Muscle layer of colon (tissue), 2 donors: Measurements from ENCODE around the gene ELP1.
A peak's percentile ranks its signal among the peaks of the same experiment; 100 is the strongest.
"Not testable (repeated sequence)": the region's sequence is repeated elsewhere in the genome, so short reads cannot be mapped to it uniquely, and the experiment has no call there.

Source experiments
- H3K27ac ChIP-seq: one replicate; pipeline ENCODE4 v1.7.0; 2013; ENCODE audit warnings: low read depth, mild to moderate bottlenecking, low read length, moderate library complexity
- H3K27me3 ChIP-seq, 2 donors: one replicate each; pipeline ENCODE4 v1.7.0; 2013; ENCODE audit warnings: low read length in 2 of 2, mild to moderate bottlenecking in 2 of 2; ENCODE audit not compliant: insufficient read depth in 2 of 2, control insufficient read depth in 1 of 2
- H3K36me3 ChIP-seq: one replicate; pipeline ENCODE4 v1.7.0; 2013; ENCODE audit warnings: mild to moderate bottlenecking, low read length; ENCODE audit not compliant: insufficient read depth
- H3K4me1 ChIP-seq: one replicate; pipeline ENCODE4 v1.7.0; 2013; ENCODE audit warnings: mild to moderate bottlenecking, low read length; ENCODE audit not compliant: insufficient read depth
- H3K4me3 ChIP-seq, 2 donors: one replicate each; pipeline ENCODE4 v1.7.0; 2013; ENCODE audit warnings: low read length in 2 of 2, low read depth in 1 of 2, mild to moderate bottlenecking in 1 of 2, moderate library complexity in 1 of 2
- H3K9ac ChIP-seq: one replicate; pipeline ENCODE4 v1.7.0; 2013; ENCODE audit warnings: low read length
- H3K9me3 ChIP-seq: one replicate; pipeline ENCODE4 v1.7.0; 2013; ENCODE audit warnings: mild to moderate bottlenecking, low read length
- donor health status: abdominal sarcoma.
- donor health status: Adenocarcinoma of cecum.

Gene ELP1

GRCh38 chr9:108933718-108934322 lies at the start of gene ELP1:
Gene ELP1, minus strand, starts transcription at chr9:108934124. Its CDS starts 2,978 bp downstream, at chr9:108931146.
- H3K36me3 ChIP-seq, result peaks cover 4% of the 10 kb centered on the region
- H3K4me1 ChIP-seq, result peaks cover 20% of the 10 kb centered on the region

GRCh38 chr9:108980893-108981292 lies 47.0 kb upstream of the ELP1 start:
- peaks cover 16% of the 10 kb centered on the region for H3K4me1 ChIP-seq
- H3K9me3 ChIP-seq, result no peaks in the 10 kb centered on the region
- no peaks in the 10 kb centered on the region for H3K27me3 ChIP-seq
- no peak overlapping the region for H3K27ac ChIP-seq
- H3K36me3 ChIP-seq, result no peaks in the 10 kb centered on the region
- no peak overlapping the region for H3K4me3 ChIP-seq
- H3K9ac ChIP-seq, result no peak overlapping the region

More at GRCh38 chr9:108933718-108934322, at the start of gene ELP1:
- Histone ChIP-seq H3K4me3 (peak within 1 kb of the TSS; percentile 94 to 96), H3K27ac (peak within 1 kb of the TSS; percentile 96), H3K9me3 (no peaks in the 10 kb centered on the region), H3K27me3 (no peaks in the 10 kb centered on the region), H3K9ac (peak within 1 kb of the TSS; percentile 94)

- H3K9ac ChIP-seq, result no peak overlapping the region
- H3K27ac ChIP-seq, result peak overlapping the region; percentile 8
- H3K27me3 ChIP-seq, result no peaks in the 10 kb centered on the region
- no peaks in the 10 kb centered on the region for H3K36me3 ChIP-seq
- H3K4me1 ChIP-seq, result peaks cover 27% of the 10 kb centered on the region
- H3K4me3 ChIP-seq, result no peak overlapping the region
- H3K9me3 ChIP-seq, result no peaks in the 10 kb centered on the region
Observed at GRCh38 chr9:108978205-108978604, 44.3 kb upstream of the ELP1 start.

GRCh38 chr9:108973895-108974294 lies 40.0 kb upstream of the ELP1 start:
- Histone ChIP-seq H3K27me3 (no peaks in the 10 kb centered on the region), H3K27ac (no peak overlapping the region), H3K36me3 (no peaks in the 10 kb centered on the region), H3K9ac (no peak overlapping the region), H3K4me3 (no peak overlapping the region), H3K4me1 (peaks cover 29% of the 10 kb centered on the region), H3K9me3 (no peaks in the 10 kb centered on the region)

- H3K4me1 ChIP-seq, result peaks cover 18% of the 10 kb centered on the region
- H3K9me3 ChIP-seq, result no peaks in the 10 kb centered on the region
- H3K36me3 ChIP-seq, result no peaks in the 10 kb centered on the region
- no peak overlapping the region for H3K9ac ChIP-seq
- no peak overlapping the region for H3K27ac ChIP-seq
- no peaks in the 10 kb centered on the region for H3K27me3 ChIP-seq
- no peak overlapping the region for H3K4me3 ChIP-seq
Observed at GRCh38 chr9:108972626-108973209, 38.8 kb upstream of the ELP1 start.

GRCh38 chr9:108972186-108972585 lies 38.3 kb upstream of the ELP1 start:
- Histone ChIP-seq H3K27me3 (no peaks in the 10 kb centered on the region), H3K9me3 (no peaks in the 10 kb centered on the region), H3K27ac (no peak overlapping the region), H3K4me3 (no peak overlapping the region), H3K9ac (no peak overlapping the region), H3K4me1 (peaks cover 18% of the 10 kb centered on the region), H3K36me3 (no peaks in the 10 kb centered on the region)

GRCh38 chr9:108971392-108971791 lies 37.5 kb upstream of the ELP1 start:
- H3K36me3 ChIP-seq, H3K9me3 ChIP-seq, H3K9ac ChIP-seq, H3K4me3 ChIP-seq, H3K27ac ChIP-seq, H3K27me3 ChIP-seq: not testable (repeated sequence)
- peaks cover 18% of the 10 kb centered on the region for H3K4me1 ChIP-seq

- Histone ChIP-seq H3K4me1 (peaks cover 7% of the 10 kb centered on the region), H3K27ac (no peak overlapping the region), H3K9me3 (no peaks in the 10 kb centered on the region)
Observed at GRCh38 chr9:108967916-108968315, 34.0 kb upstream of the ELP1 start.

GRCh38 chr9:108963459-108964143 lies 29.7 kb upstream of the ELP1 start:
- no peak overlapping the region for H3K27ac ChIP-seq
- H3K27me3 ChIP-seq, result no peaks in the 10 kb centered on the region
- H3K4me1 ChIP-seq, result no peaks in the 10 kb centered on the region
- no peak overlapping the region for H3K9ac ChIP-seq
- no peak overlapping the region for H3K4me3 ChIP-seq
- no peaks in the 10 kb centered on the region for H3K9me3 ChIP-seq
- peaks cover 6% of the 10 kb centered on the region for H3K36me3 ChIP-seq

More at GRCh38 chr9:108967916-108968315, 34.0 kb upstream of the ELP1 start:
- H3K36me3 ChIP-seq, result no peaks in the 10 kb centered on the region
- no peak overlapping the region for H3K9ac ChIP-seq
- H3K4me3 ChIP-seq, result no peak overlapping the region
- no peaks in the 10 kb centered on the region for H3K27me3 ChIP-seq

- H3K4me1 ChIP-seq, result no peaks in the 10 kb centered on the region
- no peak overlapping the region for H3K27ac ChIP-seq
- H3K4me3 ChIP-seq, result no peak overlapping the region
- no peak overlapping the region for H3K9ac ChIP-seq
- H3K9me3 ChIP-seq, result no peaks in the 10 kb centered on the region
- no peaks in the 10 kb centered on the region for H3K27me3 ChIP-seq
- H3K36me3 ChIP-seq, result peaks cover 6% of the 10 kb centered on the region
Observed at GRCh38 chr9:108961151-108961550, 27.2 kb upstream of the ELP1 start.

GRCh38 chr9:108960331-108960730 lies 26.4 kb upstream of the ELP1 start:
- H3K27ac ChIP-seq, result no peak overlapping the region

More at GRCh38 chr9:108960331-108960730, 26.4 kb upstream of the ELP1 start:
- no peaks in the 10 kb centered on the region for H3K27me3 ChIP-seq
- no peak overlapping the region for H3K4me3 ChIP-seq
- H3K9me3 ChIP-seq, result no peaks in the 10 kb centered on the region
- H3K9ac ChIP-seq, result no peak overlapping the region
- peaks cover 6% of the 10 kb centered on the region for H3K36me3 ChIP-seq
- no peaks in the 10 kb centered on the region for H3K4me1 ChIP-seq
